OCI-LY1 (cell line): ENCODE measurements around the gene MRPL1.
"Not testable (repeated sequence)": the region's sequence is repeated elsewhere in the genome, so short reads cannot be mapped to it uniquely, and the experiment has no call there.

Experiments
- H2AFZ ChIP-seq: fragments of 200-600 bp; sonication (generic), shearing (Covaris generic); 2 replicates; pipeline ENCODE4 v1.6.0; 2014; ENCODE audit warnings: antibody characterized with exemption, mild to moderate bottlenecking, low read length
- H3F3A ChIP-seq: fragments of 200-600 bp; sonication (generic), shearing (Covaris generic); 2 replicates; pipeline ENCODE4 v1.6.0; 2014; ENCODE audit warnings: mild to moderate bottlenecking, antibody characterized with exemption, low read length, moderate library complexity; ENCODE audit not compliant: insufficient read depth
- H3K27ac ChIP-seq: fragments of 200-600 bp; sonication (generic); 2 replicates; pipeline ENCODE4 v1.5.1; 2014; ENCODE audit warnings: low read length, mixed run types, mild to moderate bottlenecking, low read depth; ENCODE audit not compliant: poor library complexity, severe bottlenecking
- H3K27me3 ChIP-seq: fragments of 200-600 bp; sonication (generic); 2 replicates; pipeline ENCODE4 v1.6.0; 2014; ENCODE audit warnings: antibody characterized with exemption, mild to moderate bottlenecking, low read length, moderate library complexity; ENCODE audit not compliant: insufficient read depth
- H3K36me3 ChIP-seq: fragments of 200-600 bp; sonication (generic); 2 replicates; pipeline ENCODE4 v1.6.1; 2014; ENCODE audit warnings: mild to moderate bottlenecking, antibody characterized with exemption, low read length, moderate library complexity, mixed read lengths; ENCODE audit not compliant: insufficient read depth
- H3K4me1 ChIP-seq: fragments of 200-600 bp; sonication (generic); 2 replicates; pipeline ENCODE4 v1.5.1; 2014; ENCODE audit warnings: mild to moderate bottlenecking, low read length, moderate library complexity; ENCODE audit not compliant: insufficient read depth, severe bottlenecking
- H3K4me2 ChIP-seq: fragments of 200-600 bp; sonication (generic), shearing (Covaris generic); 2 replicates; pipeline ENCODE4 v1.6.1; 2014; ENCODE audit warnings: low read length
- H3K4me3 ChIP-seq: fragments of 200-600 bp; sonication (generic); 2 replicates; pipeline ENCODE4 v1.5.1; 2014; ENCODE audit warnings: low read length, low read depth, mild to moderate bottlenecking, mixed read lengths; ENCODE audit not compliant: poor library complexity, severe bottlenecking
- H3K79me2 ChIP-seq: fragments of 200-600 bp; shearing (Covaris generic); 2 replicates; pipeline ENCODE4 v1.6.1; 2016; ENCODE audit warnings: mixed run types, low read length, mixed read lengths; ENCODE audit not compliant: insufficient read depth
- H3K9ac ChIP-seq: fragments of 200-600 bp; sonication (generic), shearing (Covaris generic); 2 replicates; pipeline ENCODE4 v1.6.1; 2014; ENCODE audit warnings: mild to moderate bottlenecking, low read length, mixed read lengths
- H3K9me2 ChIP-seq: fragments of 200-600 bp; sonication (generic), shearing (Covaris generic); 2 replicates; pipeline ENCODE4 v1.6.1; 2014; ENCODE audit warnings: low read depth, mild to moderate bottlenecking, low read length, mixed read lengths
- H3K9me3 ChIP-seq: fragments of 200-600 bp; shearing (Covaris generic); 2 replicates; pipeline ENCODE4 v1.6.1; 2014; ENCODE audit warnings: low read length, mixed read lengths
- H4K20me1 ChIP-seq: fragments of 200-600 bp; sonication (generic), shearing (Covaris generic); 2 replicates; pipeline ENCODE4 v1.6.0; 2016; ENCODE audit warnings: mild to moderate bottlenecking, low read length; ENCODE audit not compliant: insufficient read depth
- CTCF ChIP-seq: fragments of 200-600 bp; sonication (generic), shearing (Covaris generic); IDR thresholded peaks from 2 replicates; pipeline ENCODE4 v1.5.1; 2017; ENCODE audit warnings: mild to moderate bottlenecking, antibody characterized with exemption, low read length, moderate library complexity, mixed read lengths
- EZH2 ChIP-seq: fragments of 200-600 bp; sonication (generic), shearing (Covaris generic); IDR thresholded peaks from 2 replicates; pipeline ENCODE4 v1.8.0; 2017; ENCODE audit warnings: borderline replicate concordance, mixed run types, mild to moderate bottlenecking, antibody characterized with exemption, low read length, moderate library complexity, mixed read lengths

The MRPL1 gene

GRCh38 chr4:77983612-77984311 is 121.1 kb downstream of the MRPL1 start:
- H3K36me3 ChIP-seq, H3K9me3 ChIP-seq, H3K79me2 ChIP-seq, H4K20me1 ChIP-seq, H3K27me3 ChIP-seq, H3K4me3 ChIP-seq, H3K4me1 ChIP-seq, H3F3A ChIP-seq, H3K4me2 ChIP-seq, H3K27ac ChIP-seq, H2AFZ ChIP-seq, H3K9me2 ChIP-seq, H3K9ac ChIP-seq: not testable (repeated sequence)

- H3K27me3 ChIP-seq, result no peaks in the 10 kb centered on the region
- H3F3A ChIP-seq, result no peaks in the 10 kb centered on the region
- no peaks in the 10 kb centered on the region for H3K9me2 ChIP-seq
- TF ChIP-seq EZH2 (no peak), CTCF (no peak)
- no peak overlapping the region for H3K4me3 ChIP-seq
- H3K9me3 ChIP-seq, result no peaks in the 10 kb centered on the region
- H3K79me2 ChIP-seq, result no peaks in the 10 kb centered on the region
- H3K36me3 ChIP-seq, result no peaks in the 10 kb centered on the region
- H3K9ac ChIP-seq, result no peak overlapping the region
- no peak overlapping the region for H2AFZ ChIP-seq
- H3K4me2 ChIP-seq, result no peak overlapping the region
- no peaks in the 10 kb centered on the region for H3K4me1 ChIP-seq
- no peaks in the 10 kb centered on the region for H4K20me1 ChIP-seq
- no peak overlapping the region for H3K27ac ChIP-seq
These were observed 127.3 kb downstream of the MRPL1 start for GRCh38 chr4:77989968-77990367.

GRCh38 chr4:77990456-77990855 is 127.8 kb downstream of the MRPL1 start:
- no peak for TF ChIP-seq CTCF
- TF ChIP-seq EZH2, result no peak
- H3K27ac ChIP-seq, result no peak overlapping the region
- H2AFZ ChIP-seq, result no peak overlapping the region
- H3F3A ChIP-seq, result no peaks in the 10 kb centered on the region
- no peaks in the 10 kb centered on the region for H3K36me3 ChIP-seq
- H3K27me3 ChIP-seq, result no peaks in the 10 kb centered on the region
- no peak overlapping the region for H3K9ac ChIP-seq
- no peaks in the 10 kb centered on the region for H3K4me1 ChIP-seq
- no peak overlapping the region for H3K4me3 ChIP-seq
- no peak overlapping the region for H3K4me2 ChIP-seq
- H3K9me3 ChIP-seq, result no peaks in the 10 kb centered on the region
- no peaks in the 10 kb centered on the region for H3K9me2 ChIP-seq
- no peaks in the 10 kb centered on the region for H4K20me1 ChIP-seq
- no peaks in the 10 kb centered on the region for H3K79me2 ChIP-seq

- H3K4me1 ChIP-seq, result no peaks in the 10 kb centered on the region
- no peak overlapping the region for H3K27ac ChIP-seq
- no peaks in the 10 kb centered on the region for H4K20me1 ChIP-seq
- no peak overlapping the region for H2AFZ ChIP-seq
- no peaks in the 10 kb centered on the region for H3K79me2 ChIP-seq
- H3K27me3 ChIP-seq, result no peaks in the 10 kb centered on the region
- no peaks in the 10 kb centered on the region for H3K36me3 ChIP-seq
- H3K9me3 ChIP-seq, result no peaks in the 10 kb centered on the region
- H3K9ac ChIP-seq, result no peak overlapping the region
- H3K9me2 ChIP-seq, result no peaks in the 10 kb centered on the region
- no peak overlapping the region for H3K4me3 ChIP-seq
- TF ChIP-seq EZH2 (no peak), CTCF (no peak)
- H3K4me2 ChIP-seq, result no peak overlapping the region
- H3F3A ChIP-seq, result no peaks in the 10 kb centered on the region
These were observed 128.3 kb downstream of the MRPL1 start for GRCh38 chr4:77990904-77991358.
